HG02763 (cell line): ENCODE measurements around the gene CALU.

ENCODE experiments used
- ATAC-seq: cut with Tn5 transposase; IDR thresholded peaks from one replicate; pipeline ENCODE4 v1.9.1; 2021; ENCODE audit warnings: mild to moderate bottlenecking, moderate library complexity; ENCODE audit not compliant: unreplicated experiment

CALU gene

DNA sequence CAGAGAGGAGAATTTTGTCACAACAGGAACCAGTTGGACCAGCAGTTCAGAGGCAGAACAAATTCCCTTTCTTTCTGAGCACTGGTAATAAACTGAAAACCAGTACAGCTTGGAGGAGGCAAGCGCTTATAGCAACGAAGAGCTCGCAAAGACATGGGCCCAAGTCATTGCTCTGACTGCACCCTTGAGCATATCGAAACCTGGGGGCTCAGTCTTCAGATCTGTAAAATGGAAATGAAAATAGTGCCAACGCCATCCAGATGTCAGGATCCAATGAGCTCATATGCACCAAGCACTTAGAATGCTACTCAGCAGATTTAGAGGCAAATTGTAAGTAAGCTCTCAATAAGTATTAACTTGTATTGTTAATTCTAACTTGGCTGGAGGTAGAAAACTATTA is 14.4 kb upstream of the CALU start:
- no peak for ATAC-seq

DNA sequence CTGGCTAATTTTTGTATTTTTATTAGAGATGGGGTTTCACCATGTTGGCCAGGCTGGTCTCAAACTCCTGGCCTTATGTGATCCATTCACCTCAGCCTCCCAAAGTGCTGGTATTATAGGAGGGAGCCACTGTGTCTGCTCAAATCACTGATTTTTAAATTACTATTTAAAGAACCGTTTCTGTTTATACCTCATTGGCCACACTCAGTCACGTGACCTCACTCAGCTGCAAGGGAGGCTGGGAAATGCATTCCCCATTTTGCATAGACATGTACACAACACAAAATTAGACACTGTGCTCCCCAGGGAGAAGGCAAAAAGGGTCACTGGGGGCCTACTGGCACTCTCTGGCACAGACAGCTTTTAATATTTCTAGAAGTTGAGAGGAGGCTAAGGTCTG is 13.6 kb upstream of the CALU start:
- no peak for ATAC-seq

DNA sequence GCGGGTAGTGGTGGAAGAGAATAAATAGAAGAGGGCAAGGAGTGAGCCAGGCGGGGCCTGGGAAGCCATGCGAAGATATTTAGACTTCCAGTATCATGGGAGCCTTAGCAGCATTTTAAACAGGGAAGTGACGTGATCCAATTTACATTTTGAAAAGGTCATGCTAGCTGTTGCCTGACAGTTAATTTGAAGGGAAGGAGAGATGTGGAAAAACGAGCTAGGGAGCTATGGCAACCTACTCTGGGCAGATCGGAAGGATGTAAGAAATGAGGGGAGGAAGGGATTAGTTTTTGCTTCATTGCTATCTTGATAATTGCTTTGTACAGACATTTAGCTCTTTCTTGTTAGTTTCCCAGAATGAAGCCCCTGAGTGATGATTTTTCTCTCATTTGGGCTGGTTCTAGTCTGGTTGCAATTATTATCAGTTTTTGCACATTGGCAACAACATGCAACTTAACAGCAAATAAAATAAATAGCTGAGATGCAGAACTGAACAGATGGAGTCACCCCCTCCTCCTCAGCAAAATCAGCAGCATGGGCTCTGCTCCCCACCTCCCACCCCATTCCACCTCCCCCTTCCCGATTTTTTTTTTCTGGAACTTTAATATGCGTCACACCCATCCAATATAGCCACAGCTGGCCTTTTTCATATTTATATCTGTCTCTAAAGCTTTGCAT is 13.0 kb upstream of the CALU start:
- ATAC-seq = no peak

DNA sequence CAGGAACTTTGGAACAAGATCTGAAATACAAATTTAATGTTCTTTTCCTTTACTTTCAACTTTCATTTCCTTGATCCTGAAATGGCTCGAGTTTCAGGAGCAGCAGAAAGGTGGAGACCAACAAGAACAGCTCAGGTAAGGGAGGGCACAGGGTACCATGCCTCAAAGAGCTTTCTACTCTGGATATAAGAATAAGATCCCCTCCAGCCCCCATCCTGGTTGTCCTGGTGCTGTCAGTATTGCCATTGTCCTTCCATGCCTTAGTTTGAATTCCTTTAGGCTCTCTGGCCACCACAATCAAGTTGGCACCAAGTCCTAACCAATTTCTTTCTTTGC is 12.5 kb upstream of the CALU start:
- no peak for ATAC-seq

DNA sequence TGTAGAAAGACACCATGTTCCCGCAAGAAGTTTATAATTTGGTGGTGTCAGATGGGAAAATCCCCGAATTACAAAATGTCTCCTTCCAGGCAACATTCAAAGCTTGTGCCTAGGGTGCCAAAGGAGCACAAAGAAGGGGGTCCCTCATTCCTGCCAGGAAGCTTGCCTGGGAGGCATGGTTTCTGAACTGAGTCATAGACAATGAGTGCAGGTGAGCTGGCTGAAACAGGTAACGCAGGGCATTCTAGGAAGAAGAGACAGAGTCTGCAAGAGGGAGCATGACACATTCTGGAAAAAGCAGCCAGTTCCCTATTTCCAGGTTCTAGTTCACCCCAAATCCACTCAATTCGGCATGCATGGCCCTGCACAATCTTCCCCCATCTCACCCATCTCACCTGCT is 11.9 kb upstream of the CALU start:
- ATAC-seq = no peak

DNA sequence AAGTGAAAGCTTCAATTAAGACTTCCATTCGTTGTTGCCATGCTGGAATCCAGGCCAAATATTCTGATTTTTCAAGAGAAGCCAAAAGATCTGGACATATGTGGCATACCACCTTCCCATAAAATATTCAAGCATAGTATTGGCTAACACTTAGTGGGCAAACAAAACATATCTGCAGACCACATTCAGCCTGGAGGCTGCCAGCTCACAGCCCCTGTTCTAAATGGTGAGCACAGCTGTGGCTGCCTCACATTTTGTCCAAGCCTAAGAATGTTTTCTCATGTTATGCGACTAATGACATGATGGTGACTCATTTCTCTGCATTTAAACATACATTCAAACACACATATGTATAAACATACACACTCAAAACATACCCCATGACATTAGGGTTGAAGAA is 10.6 kb upstream of the CALU start:
- ATAC-seq = no peak

DNA sequence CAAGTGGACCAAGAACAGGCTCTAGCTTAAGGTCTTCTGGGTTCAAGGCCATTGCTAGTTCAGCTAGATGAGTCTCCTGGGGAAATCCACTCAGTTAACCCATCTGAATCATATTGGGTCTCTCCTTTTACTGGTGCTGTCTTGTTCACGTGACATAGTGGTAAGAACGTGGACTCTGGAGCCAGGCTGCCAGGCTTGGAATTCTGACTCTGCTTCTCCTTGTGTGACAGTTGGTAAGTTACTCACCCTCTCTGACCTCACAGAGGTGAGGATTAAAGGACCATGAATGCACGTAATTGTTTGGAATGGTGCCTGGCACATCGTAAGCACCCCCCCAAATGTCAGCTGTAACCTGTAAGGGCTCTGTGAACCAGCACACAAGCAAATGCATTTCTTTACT is 9.7 kb upstream of the CALU start:
- ATAC-seq = no peak

DNA sequence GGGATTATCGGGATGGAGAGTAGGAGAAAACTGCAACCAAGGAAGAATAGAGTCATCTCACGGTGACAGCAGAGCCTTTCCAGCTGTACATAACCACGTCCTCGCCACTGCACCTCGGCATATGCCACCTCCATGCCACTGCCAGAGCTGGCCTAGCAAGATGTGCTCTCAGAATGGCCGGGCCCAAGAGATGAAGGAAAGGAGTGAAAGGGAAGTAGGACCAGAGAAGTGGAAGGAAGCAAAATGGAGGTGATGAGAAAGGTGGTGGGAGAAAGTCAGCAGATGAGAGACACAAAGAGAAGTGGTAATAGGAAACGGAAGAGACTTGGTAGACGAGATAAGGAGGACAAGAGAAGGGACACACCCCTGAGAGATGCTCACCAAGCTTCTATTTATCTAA is 8.0 kb upstream of the CALU start:
- ATAC-seq = no peak

DNA sequence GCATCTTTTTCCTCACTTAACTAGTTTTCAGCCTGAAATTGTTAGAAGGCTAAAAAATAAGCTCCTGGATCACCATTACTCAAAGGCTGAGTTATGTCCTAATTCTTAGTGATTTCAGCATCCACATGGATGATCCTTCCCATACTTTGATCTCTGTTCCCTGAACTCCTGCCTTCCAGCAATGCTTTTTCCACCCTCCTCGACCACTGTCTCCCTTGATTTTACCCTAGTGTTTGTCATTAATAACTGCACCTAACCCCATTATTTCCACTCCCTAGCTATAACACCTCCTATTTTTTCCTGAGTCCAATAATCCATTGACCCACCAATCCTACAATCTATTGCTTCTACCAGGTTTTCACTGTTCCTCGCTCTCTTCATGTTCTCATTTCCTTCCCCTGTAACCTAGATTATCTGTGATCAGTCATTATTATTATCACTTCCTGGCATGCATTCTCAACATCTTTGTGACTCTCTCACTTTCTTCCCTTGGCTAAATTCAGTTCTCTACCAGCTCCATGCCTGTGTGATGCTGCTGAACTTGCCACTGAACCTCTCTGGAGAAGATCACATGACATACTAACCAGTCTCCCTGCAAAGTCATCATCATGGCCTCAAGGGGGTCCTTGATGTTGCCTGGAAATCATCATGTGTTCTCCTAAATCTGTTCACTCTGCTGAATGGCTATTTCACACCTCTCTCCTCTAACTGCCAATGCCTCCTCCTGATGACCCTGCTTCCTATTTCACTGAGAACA is 6.5 kb upstream of the CALU start:
- no peak for ATAC-seq

DNA sequence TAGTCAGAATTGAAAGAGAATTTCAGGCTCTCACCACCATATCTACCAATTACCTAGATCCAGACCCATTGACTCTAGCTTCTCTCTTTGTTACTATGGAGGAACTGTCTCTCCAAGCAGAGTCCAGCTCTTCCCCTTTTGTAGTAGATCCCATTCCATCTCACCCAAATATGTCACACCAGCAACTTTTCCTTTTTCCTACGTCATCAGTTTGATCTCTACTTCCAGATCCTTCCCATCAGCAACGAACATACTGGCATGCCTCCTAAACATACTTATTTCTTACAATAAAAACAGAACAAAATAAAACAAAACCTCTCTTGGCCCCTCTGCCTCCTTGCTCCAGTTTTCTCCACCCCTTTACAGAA is 5.9 kb upstream of the CALU start:
- ATAC-seq = no peak

DNA sequence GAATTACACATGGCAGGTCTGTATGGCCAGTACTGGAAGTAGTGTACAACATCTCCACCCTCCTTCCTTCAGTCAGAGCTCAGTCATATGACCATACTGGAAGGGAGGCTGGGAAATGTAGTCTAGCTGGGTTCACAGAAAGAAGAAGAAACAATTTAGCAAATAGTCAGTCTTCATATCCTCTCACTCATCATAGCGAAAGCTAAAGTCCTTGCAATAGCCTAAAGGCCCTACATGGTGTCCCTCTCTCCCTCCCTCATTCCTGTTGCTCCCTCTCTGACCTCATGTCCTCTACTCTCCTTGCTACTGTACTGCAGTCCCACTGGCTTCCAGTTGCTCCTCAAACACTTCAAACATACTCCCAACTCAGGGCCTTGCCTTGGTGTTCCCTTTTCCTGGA is 4.3 kb upstream of the CALU start:
- ATAC-seq = no peak

DNA sequence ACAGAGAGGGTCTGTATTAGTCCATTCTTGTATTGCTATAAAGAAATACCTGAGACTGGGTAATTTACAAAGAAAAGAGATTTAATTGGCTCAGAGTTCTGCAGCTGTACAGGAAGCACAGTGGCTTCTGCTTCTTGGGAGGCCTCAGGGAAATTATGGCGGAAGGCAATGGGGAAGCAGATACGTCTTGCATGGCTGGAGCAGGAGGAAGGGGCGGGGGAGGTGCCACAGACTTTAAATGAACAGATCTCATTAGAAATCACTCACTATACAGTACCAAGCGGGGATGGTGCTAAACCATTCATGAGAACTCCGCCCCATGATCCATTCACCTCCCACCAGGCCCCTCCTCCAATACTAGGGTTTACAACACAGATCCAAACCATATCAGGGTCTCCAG is 3.7 kb upstream of the CALU start:
- ATAC-seq = no peak

DNA sequence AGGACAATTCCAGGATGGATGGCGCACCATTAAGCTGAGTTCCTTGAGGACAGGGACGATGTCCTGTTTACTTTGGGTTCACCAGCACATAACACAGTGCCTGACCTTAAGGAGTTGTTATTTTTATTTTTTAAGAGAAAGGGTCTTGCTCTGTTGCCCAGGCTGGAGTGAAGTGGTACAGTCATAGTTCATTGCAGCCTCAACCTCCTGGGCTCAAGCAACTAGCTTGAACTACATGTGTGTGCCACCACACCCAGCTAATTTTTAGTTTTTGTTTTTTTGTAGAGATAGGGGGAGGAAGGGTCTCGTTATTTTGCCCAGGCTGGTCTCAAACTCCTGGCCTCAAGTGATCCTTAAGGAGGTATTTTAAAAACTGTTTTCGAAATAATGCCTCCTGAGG is 1.7 kb upstream of the CALU start:
- ATAC-seq = no peak

DNA sequence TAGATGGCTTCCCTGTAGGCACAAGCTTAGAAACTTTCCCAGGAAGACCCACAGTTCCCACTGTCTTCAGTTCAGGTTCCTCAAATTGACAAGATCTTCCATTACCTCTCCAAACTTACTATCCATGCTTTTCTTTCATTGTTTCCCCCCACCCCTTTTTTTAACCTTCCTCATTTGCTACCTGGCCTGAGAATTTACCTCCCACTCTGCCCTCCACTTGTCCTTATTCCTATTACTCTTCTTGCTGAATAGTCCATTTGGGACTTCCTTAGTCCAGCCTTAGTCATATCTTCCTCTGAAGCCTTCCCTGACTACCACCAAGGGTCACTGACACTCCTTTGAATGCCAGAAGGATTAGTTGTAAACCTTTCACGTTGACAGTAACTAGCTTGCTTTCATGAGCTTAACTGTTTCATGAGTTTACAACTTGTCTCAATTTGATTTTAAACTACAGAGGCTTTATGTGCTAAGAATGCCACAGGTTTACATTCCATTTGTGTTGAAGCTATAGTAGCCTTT is 1.2 kb upstream of the CALU start:
- no peak for ATAC-seq

DNA sequence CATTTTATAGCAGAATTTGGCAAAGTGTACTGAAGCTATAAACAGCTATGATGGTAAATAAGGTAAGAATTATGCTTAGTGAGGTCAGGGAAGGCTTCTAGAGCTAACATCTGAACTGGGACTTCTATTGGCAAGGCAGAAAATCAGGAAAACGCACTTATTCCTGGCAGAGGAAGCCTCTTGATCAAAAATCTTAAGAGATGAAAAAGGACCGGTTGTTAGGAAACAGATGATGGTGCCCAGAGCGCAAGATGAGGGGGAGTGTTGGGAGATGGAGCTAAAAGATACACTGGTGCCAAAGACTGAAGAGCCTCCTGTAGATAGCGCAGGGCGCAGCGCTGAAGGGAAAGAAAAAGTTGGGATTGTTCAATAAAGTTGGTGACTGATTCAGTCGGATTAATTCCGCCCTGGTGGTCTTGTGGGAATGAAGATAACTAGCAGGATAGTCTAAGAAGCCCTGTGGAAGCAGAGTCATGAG is 550 bp upstream of the CALU start:
- ATAC-seq = no peak

DNA sequence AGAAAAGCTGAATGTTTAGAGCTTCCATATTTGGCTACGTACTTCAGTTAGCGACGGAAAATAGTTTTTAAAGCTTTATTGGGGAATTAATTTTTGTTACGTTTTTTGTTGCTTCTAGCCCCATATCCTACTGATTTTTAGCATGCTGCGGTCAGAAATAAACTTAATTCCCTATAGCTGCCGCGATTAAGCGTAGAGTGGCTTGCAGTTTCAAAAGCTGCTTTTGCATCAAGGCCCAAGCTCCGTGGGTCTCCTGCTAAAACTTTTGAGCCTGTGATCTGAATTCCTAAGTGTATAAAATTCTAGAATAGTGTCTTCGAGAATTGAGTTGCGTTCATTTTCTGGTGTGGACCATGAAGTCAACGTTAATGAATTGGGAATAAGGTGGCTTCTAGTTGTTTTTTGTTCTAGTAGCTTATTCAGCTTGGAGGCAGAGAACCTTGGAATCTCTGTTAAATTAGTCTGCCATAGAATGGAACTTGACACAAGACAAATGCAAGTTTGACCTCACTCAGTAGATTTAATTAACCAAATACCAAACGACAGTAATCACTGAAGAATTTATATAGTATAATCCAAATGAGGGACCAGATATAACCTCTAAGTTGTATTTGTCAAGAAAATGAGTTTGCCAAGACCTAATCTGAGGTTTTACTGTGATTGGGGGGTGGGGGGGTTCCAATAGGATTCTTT is 977 bp downstream of the CALU start:
- ATAC-seq = no peak

DNA sequence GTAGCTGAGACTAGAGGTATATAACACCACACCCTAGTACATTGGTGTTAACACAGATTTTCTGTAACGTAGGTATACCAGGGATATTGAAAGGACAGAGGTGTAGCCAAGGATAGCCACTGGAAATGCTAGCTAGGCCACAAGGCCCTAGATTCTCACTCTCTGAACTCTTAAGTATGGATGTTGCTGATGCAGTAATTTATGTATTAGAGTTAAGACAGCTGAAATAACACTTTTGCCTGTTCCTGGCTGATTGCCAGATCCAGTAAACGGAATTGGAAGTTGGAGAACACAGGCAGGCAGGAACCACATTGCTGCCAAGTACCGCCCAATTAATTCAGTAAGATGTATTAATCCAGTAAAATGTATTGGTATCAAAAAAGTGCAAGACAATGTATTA is 1.8 kb downstream of the CALU start:
- no peak for ATAC-seq

DNA sequence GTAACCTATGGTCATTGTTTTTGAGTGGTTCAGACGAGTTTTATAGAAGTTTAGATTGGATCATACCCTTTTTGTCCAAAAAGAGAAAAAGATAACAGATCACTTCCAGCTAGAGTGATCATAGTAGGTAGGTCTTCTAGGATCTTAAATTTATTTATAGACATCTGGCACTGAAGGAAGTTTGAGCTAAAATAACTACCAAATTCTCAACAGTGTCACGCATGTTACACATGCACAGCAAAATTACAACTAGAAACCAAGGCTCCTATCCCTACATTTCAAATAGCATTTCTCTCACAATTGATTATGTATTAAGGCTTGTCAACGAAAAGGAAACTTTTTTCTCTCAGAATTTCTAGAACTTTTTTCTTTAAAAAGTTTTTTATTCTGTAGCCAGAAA is 2.3 kb downstream of the CALU start:
- no peak for ATAC-seq

DNA sequence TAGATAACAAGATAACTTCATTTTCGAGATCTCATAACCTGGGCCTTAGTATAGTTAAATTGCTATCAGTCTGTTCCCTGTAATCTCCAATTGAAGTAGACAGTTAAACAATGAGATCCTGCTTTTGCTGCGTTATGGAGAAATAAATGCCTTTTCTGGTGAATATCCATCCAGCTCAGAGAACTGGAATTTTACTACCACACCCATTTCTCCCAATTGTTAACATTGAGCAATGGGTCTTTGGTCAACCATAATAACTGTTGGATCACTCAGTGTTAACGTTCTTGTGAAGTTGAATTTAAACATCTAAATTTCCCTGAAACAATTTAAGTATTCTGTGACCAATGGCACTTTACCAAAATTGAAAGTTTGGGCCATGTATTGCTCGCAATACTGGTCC is 3.0 kb downstream of the CALU start:
- ATAC-seq = no peak

DNA sequence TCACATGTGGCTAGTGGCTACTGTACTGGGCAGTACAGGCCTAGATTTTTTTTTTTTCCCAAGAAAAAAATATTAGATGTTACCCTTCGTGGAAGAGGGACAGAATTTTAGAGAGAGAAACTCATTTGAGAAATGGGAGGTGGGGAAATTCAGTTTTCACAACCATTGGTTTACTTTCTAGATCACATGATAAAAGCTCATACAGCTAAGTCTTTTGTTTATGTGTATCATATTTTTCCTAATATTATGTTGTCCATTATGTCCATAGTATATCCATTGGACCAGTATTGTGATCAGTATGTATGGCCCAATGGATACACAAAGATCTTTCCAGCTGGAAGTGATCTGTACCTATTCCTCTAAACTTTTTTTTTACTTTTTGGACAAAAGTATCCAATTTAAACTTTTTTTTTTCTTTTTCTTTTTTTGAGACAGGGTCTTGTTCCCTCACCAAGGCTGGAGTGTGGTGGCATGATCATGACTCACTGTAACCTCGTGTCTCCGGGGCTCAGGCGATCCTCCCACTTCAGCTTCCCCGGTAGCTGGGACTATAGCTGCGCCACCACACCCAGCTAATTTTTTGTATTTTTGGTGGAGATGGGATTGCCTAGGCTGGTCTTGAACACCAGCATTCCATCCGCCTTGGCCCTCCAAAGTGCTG is 4.1 kb downstream of the CALU start:
- no peak for ATAC-seq

DNA sequence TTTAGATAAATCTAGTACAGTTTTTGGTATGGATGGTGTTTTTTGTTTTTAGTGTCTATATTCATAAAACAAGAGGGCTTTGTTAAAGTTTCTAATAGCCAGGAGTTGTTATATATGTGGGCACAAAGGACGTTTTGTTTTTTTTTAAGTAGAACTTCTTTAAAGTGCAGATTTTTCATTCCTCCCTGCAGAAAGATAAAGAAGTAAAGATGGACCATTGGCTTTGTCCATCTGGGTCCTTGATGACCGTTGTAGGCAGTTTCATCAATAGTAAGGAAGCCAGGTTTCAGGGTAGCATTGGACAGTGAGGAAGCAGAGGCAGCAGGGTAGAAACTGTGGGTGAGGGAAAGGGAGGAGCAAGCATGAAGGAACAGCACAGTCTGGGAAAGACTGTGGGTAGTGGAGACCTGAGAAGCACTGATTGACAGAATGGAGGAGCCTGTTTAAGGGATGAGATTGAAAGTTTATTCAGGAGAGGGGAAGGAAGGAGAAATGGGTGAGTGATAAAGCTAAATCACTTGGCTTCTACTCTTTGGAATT is 5.3 kb downstream of the CALU start:
- no peak for ATAC-seq
